ENCODE measurements around the gene P2RY1.
A peak's percentile ranks its signal among the peaks of the same experiment; 100 is the strongest.
"Not testable (repeated sequence)": the region's sequence is repeated elsewhere in the genome, so short reads cannot be mapped to it uniquely, and the experiment has no call there.

P2RY1 gene

GRCh38 chr3:152870027-152870426 is 35.1 kb downstream of the P2RY1 start:
- peak overlapping the region; percentile 30; the same call in 1 of the 2 replicates for H3K4me3 ChIP-seq (ENCODE audit: low read length)
- no peak overlapping the region for H3K27ac ChIP-seq (ENCODE audit: low read length)
- H3K27me3 ChIP-seq (ENCODE audit: low read depth, low read length), result no peaks in the 10 kb centered on the region
- TF ChIP-seq, protein P1, sequence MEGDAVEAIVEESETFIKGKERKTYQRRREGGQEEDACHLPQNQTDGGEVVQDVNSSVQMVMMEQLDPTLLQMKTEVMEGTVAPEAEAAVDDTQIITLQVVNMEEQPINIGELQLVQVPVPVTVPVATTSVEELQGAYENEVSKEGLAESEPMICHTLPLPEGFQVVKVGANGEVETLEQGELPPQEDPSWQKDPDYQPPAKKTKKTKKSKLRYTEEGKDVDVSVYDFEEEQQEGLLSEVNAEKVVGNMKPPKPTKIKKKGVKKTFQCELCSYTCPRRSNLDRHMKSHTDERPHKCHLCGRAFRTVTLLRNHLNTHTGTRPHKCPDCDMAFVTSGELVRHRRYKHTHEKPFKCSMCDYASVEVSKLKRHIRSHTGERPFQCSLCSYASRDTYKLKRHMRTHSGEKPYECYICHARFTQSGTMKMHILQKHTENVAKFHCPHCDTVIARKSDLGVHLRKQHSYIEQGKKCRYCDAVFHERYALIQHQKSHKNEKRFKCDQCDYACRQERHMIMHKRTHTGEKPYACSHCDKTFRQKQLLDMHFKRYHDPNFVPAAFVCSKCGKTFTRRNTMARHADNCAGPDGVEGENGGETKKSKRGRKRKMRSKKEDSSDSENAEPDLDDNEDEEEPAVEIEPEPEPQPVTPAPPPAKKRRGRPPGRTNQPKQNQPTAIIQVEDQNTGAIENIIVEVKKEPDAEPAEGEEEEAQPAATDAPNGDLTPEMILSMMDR (IDR thresholded peaks at IDR 0.05; ENCODE audit: low read depth, low read length), result no peak
- TF ChIP-seq EZH2phosphoT487 (IDR thresholded peaks at IDR 0.05; ENCODE audit: low read depth), result no peak
- H3K4me1 ChIP-seq (ENCODE audit: low read length), result peaks cover 18% of the 10 kb centered on the region
- no peaks in the 10 kb centered on the region for H3K79me2 ChIP-seq (ENCODE audit: low read length)
- 0 out of 2 replicates have a peak overlapping the region, but pooled peaks have one; percentile 55 for H2AFZ ChIP-seq (ENCODE audit: low read depth, low read length)
- H3K9ac ChIP-seq (ENCODE audit: low read length), result no peak overlapping the region
- peak overlapping the region; percentile 50 for H3K4me2 ChIP-seq (ENCODE audit: low read length)
- no peaks in the 10 kb centered on the region for H3K36me3 ChIP-seq (replicated peaks; ENCODE audit: low read depth, low read length)
- H4K20me1 ChIP-seq (ENCODE audit: insufficient read depth, low read length), result no peaks in the 10 kb centered on the region
- H3K9me3 ChIP-seq (ENCODE audit: insufficient read depth, low read length), result no peaks in the 10 kb centered on the region

DNA sequence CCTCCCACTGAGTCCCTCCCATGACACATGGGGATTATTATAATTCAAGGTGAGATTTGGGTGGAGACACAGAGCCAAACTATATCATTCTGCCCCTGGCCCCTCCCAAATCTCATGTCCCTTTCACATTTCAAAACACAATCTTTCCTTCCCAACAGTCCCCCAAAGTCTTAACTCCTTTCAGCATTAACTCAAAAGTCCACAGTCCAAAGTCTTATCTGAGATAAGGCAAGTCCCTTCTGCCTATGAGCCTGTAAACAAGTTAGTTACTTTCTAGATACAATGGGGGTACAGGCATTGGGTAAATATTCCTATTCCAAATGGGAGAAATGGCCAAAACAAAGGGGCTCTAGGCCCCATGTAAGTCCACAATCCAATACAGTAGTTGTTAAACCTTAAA is 38.4 kb downstream of the P2RY1 start:
- H3K79me2 ChIP-seq (ENCODE audit: low read length); H3K4me2 ChIP-seq (ENCODE audit: low read length); H3K27ac ChIP-seq (ENCODE audit: low read length); H3K36me3 ChIP-seq (replicated peaks; ENCODE audit: low read depth, low read length); H4K20me1 ChIP-seq (ENCODE audit: insufficient read depth, low read length); H3K4me3 ChIP-seq (ENCODE audit: low read length); H2AFZ ChIP-seq (ENCODE audit: low read depth, low read length); H3K9me3 ChIP-seq (ENCODE audit: insufficient read depth, low read length); H3K27me3 ChIP-seq (ENCODE audit: low read depth, low read length); H3K9ac ChIP-seq (ENCODE audit: low read length): not testable (repeated sequence)
- H3K4me1 ChIP-seq (ENCODE audit: low read length), result peaks cover 12% of the 10 kb centered on the region

GRCh38 chr3:152874896-152875749 is 40.2 kb downstream of the P2RY1 start:
- peaks cover 12% of the 10 kb centered on the region for H3K4me1 ChIP-seq (ENCODE audit: low read length)
- H3K4me3 ChIP-seq (ENCODE audit: low read length), result no peak overlapping the region
- no peak overlapping the region for H3K27ac ChIP-seq (ENCODE audit: low read length)
- no peaks in the 10 kb centered on the region for H3K79me2 ChIP-seq (ENCODE audit: low read length)
- H4K20me1 ChIP-seq (ENCODE audit: insufficient read depth, low read length), result no peaks in the 10 kb centered on the region
- H3K27me3 ChIP-seq (ENCODE audit: low read depth, low read length), result no peaks in the 10 kb centered on the region
- H3K36me3 ChIP-seq (replicated peaks; ENCODE audit: low read depth, low read length), result no peaks in the 10 kb centered on the region
- no peak for TF ChIP-seq EZH2phosphoT487 (IDR thresholded peaks at IDR 0.05; ENCODE audit: low read depth)
- TF ChIP-seq, protein P1 (IDR thresholded peaks at IDR 0.05; ENCODE audit: low read depth, low read length), result no peak
- no peaks in the 10 kb centered on the region for H3K9me3 ChIP-seq (ENCODE audit: insufficient read depth, low read length)
- no peak overlapping the region for H2AFZ ChIP-seq (ENCODE audit: low read depth, low read length)
- H3K4me2 ChIP-seq (ENCODE audit: low read length), result no peak overlapping the region
- H3K9ac ChIP-seq (ENCODE audit: low read length), result no peak overlapping the region

DNA sequence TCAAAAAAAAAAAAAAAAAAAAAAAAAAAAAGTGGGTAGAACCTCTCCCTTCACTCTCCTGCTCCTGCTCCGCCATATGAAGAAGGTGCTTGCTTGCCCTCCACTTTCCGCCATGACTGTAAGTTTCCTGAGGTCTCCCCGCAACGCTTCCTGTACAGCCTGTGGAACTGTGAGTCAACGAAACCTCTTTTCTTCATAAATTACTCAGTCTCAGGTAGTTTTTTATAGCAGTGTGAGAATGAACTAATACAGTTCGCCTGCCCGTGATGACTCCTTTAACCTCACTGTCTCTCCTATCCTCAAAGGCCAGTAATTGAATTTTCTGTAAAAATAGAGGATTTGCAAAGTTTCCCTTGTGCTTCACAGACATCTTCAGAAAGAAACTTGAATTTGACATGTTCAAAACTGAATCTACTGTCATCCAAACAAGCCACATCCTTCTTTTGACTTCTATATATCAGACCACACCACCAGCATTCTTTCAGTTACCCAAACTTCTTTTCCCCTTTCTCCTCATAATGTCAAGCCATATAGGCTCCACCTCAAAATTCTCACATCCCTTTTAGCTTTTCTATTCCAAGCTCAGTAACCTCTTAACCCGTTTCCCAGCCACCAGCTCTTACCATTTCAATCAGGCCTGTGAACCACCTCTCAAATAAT is 44.3 kb downstream of the P2RY1 start:
- H3K4me3 ChIP-seq (ENCODE audit: low read length), result no peak overlapping the region
- H3K27me3 ChIP-seq (ENCODE audit: low read depth, low read length), result no peaks in the 10 kb centered on the region
- TF ChIP-seq, protein P1 (IDR thresholded peaks at IDR 0.05; ENCODE audit: low read depth, low read length), result no peak
- TF ChIP-seq EZH2phosphoT487 (IDR thresholded peaks at IDR 0.05; ENCODE audit: low read depth), result no peak
- no peaks in the 10 kb centered on the region for H4K20me1 ChIP-seq (ENCODE audit: insufficient read depth, low read length)
- no peaks in the 10 kb centered on the region for H3K79me2 ChIP-seq (ENCODE audit: low read length)
- H3K4me1 ChIP-seq (ENCODE audit: low read length), result peaks cover 6% of the 10 kb centered on the region
- H3K9ac ChIP-seq (ENCODE audit: low read length), result no peak overlapping the region
- no peak overlapping the region for H2AFZ ChIP-seq (ENCODE audit: low read depth, low read length)
- H3K4me2 ChIP-seq (ENCODE audit: low read length), result 0 out of 2 replicates have a peak overlapping the region, but pooled peaks have one; percentile 9
- no peak overlapping the region for H3K27ac ChIP-seq (ENCODE audit: low read length)
- H3K36me3 ChIP-seq (replicated peaks; ENCODE audit: low read depth, low read length), result no peaks in the 10 kb centered on the region
- H3K9me3 ChIP-seq (ENCODE audit: insufficient read depth, low read length), result no peaks in the 10 kb centered on the region
